NCI-H2081 treated with DMSO at 0.1 percent for 48 hours (cell line): ENCODE measurements around the gene ARL15.
A peak's percentile ranks its signal among the peaks of the same experiment; 100 is the strongest.
"Not testable (repeated sequence)": the region's sequence is repeated elsewhere in the genome, so short reads cannot be mapped to it uniquely, and the experiment has no call there.

Experiments
- DNase-seq: peaks from one replicate; lab custom pipeline; 2025; lab: John Stamatoyannopoulos, UW

The ARL15 gene

DNA sequence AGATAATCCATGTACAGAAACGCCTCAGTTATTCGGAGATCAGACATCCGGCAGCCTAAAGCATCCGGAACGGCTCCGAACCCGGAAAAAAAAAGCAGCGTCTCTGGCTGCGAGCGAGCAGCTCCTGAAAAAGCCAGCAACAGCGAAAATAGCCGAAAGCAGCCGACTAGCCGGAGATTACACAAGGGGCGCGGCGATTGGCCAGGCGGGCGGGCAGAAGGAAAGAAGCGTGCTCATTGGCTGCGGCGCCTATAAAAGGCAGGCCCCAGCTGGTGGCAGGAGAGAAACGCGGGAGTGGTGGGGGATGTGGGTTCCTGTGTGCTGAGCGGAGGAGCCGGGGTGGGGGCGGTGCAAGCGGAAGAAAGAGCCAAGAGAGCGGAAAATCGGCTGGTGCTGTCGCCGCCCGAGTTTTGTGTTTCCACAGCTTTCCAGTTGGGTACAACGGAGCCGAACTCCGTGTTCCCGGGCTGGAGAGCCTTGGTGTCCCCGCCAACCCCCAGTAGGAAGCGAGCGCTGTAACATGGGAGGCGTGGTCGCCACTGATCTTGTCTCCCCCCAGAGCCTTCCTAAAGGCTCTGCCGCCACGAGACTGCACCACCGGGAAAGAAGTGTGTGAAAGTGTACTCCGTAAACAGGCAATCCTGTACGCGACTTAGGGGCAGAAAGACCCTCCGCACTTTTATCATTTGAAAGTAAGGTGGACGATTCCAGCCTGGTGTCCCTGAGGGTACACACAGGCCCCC, at the start of gene ARL15:
ARL15 (minus strand) TSS at position 141 of the 743 bp plus-strand sequence.
- DNase-seq, result peak; percentile 91

DNA sequence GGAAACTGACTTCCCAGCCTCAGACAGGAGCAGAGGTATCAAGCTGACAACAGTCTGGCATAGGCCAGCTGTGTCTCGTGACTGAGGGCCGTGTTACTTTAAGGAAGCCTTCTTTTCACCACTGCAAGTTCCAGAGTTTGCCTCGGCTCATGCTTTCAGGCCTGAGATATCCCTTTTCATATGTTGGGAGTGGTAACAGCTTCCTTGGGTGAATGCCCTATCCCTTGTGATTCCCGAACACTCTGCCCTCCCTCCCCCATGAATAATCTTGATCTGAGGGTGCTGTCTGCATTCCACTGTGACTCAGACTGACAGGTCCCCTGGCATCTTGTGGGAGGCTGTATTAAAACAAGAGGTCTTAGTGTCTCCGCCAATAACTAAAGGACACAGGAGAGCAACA, 49.7 kb upstream of the ARL15 start:
- DNase-seq, result no peak

GRCh38 chr5:54357408-54358058, 47.2 kb upstream of the ARL15 start:
- DNase-seq, result no peak

DNA sequence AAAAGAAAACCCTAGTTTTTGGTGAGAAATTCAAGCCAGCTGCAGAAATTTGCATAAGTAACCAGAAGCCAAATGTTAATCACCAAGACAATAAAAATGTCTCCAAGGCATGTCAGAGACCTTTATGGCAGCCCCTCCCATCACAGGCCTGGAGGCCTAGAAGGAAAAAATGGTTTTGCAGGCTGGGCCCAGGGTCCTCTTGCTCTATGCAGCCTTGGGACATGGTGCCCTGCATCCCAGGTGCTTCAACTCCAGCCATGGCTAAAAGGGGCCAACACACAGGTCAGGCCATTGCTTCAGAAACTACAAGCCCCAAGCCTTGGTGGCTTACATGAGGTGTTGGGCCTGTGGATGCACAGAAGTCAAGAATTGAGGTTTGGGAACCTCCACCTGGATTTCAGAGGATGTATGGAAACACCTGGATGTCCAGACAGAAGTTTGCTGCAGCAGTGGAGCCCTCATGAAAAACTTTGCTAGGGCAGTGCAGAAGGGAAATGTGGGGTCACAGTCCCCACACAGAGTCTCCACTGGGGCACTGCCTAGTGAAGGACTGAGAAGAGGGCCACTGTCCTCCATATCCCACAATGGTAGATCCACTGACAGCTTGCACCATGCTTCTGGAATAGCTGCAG, 43.7 kb upstream of the ARL15 start:
- DNase-seq, result not testable (repeated sequence)

GRCh38 chr5:54352580-54352979, 42.2 kb upstream of the ARL15 start:
- DNase-seq, result not testable (repeated sequence)

DNA sequence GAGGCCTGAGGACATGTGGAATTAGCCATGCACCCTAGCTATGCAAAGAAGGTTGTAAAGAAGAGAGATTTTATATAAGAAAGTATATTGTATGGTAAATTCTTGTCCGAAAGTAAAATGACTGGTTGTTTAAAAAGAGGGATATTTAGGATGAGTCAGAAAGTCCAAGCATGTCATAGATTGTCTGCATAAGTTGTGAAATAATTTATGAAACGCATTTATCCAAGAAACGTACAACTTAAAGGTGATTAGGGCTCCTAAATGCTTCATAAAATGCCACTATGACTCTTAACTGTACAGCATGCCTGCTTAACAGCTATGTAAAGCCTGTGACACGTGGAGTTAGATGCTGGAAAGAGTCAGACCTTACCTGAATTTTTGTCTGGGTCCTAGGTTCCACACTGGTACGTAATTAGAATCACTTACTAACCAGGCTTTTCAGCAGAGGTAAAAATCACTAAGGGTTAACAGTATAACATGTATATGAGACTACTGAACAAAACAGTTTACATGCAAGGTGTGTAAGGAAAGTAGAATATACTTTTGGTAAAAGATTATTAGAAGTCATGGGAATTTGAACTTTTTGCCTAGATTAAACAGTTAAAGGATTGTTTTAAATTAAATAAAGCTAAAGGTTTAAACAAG, 37.0 kb upstream of the ARL15 start:
- DNase-seq, result no peak

DNA sequence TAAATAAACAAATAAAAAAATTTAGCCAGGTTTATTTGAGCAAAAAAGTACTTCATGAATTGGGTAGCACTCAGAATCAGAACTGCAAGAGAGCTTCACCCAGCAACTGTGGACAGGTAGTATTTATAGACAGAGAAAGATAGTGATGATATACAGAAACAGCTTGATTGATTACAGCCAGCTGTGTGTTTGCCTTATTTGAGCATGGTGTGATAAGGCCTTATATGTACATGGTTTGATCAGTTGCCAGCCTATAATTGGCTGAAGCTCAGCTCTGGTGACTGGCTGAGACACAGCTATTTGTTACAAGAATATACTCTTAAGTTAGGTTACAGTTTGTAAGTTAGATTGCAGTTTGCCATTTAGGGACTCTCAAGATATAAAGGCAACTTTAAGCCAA, 34.3 kb upstream of the ARL15 start:
- no peak for DNase-seq

DNA sequence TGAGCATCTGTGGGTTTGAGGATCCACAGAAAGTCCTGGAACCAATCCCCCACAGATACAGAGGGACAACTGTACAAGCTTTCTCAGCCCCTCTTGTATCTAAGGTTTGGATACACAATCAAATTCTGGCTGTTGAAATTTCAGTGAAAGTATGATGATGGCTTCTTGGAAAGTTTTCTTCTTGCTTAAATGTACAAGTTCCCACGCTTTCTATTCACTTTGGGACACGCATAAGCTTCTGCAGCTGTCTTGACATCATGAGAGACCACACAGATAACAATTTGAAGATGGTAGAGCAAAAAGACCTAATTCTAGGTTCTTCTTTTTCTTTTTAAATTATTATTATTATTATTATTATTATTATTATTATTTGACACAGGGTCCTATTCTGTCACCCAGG, 31.6 kb upstream of the ARL15 start:
- no peak for DNase-seq

- DNase-seq, result no peak
Measured at GRCh38 chr5:54337523-54337922, 27.1 kb upstream of the ARL15 start.

GRCh38 chr5:54332720-54333119, 22.3 kb upstream of the ARL15 start:
- no peak for DNase-seq

GRCh38 chr5:54329731-54330709, 19.6 kb upstream of the ARL15 start:
- no peak for DNase-seq

GRCh38 chr5:54326662-54327270, 16.4 kb upstream of the ARL15 start:
- DNase-seq, result no peak

DNA sequence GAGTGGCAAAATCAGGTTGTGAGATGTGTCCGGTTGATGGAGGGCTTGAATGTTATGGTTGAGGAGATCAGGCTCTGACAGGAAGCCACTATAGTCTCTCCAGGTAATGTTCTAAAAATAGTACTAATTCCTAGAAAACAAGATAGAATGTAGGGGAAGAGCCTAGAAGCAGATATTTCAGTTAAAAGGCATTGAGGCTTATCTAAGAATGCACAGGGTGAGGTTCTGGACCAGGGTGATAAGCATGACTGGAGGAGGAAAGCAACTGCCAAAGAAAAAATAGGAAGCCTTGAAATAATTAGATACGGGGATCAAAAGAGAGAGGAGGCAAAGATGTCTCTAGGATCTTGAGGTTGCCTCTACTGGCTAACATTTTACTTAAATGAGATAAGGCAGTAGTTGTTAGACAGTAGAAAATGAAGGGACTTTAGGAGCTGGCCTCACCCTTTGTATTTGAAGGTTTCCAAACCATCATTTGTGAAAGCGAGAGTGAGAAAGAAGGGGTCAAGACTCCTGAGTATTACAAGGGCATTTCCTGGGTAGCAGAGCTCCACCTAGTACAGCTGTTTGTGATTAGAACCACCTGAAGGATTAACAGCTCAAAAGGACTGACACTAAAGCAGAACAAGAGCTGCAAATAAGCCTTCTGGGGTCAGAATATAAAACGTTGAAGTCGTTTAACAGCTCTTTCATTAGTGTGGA, 15.4 kb upstream of the ARL15 start:
- no peak for DNase-seq

GRCh38 chr5:54325272-54325609, 14.9 kb upstream of the ARL15 start:
- DNase-seq, result no peak

DNA sequence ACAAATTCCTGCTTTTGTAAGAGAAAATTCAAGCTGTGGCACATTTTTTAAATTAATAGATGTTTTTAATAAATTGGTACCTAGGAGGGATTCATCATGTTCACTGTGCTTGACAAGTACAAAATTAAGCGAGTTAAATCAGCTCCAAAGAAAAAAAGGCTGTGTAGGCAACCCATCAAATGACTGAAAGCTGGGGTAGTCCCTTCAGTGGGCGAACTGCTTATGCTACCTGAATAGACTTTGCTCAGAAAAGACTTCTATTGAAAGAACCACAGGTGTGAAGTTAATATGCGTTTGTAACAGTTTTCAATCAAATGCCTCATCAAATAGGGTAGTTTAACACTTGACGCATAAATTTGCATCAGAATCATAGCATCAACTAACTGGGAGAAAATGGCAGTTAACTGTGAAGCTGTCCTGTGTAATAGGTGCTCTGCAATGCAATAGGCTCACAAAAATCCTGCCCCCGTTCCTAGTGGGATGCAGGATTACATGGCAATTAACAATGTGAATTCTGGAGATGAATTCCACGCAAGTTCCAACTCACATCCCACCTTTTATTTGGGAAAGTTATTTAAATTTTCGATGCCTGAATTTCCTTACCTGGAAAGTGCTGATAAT, 14.4 kb upstream of the ARL15 start:
- DNase-seq, result no peak

DNA sequence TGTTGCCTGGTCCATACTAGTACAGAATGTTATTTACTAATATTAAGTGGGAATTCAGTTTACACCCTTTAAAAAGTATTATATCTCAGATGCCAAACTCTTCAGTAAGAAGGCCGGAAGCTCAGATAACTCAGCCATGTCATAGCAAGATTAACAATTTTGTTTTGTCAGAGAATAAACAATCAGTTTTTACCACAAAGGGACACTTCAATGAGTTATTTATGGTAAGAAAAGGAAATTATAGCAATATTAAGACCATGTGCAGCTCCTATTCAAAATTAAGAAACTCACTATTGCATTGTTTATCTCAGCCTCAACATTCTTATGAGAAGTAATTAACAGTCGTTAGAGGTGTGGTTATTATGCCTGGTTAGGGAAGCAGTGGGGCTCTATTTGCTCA, 13.1 kb upstream of the ARL15 start:
- no peak for DNase-seq

DNA sequence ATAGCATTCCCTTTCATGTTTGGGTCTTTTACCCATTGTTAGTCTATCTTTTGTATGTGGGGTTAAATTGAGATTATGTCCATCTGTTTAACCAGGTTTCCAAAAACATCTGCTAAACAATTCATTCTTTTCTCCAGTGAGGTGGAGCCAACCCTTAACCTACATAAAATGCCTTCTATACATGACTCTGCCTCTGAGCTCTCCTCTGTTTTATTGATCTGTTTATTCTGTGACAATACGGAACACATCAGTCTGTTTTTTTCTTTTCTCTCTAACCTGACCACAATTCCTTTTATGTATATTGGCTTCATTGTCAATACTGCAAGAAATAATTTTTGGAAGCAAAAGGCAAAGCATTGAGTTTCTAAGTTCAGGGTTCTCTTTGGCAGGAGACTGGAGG, 9.9 kb upstream of the ARL15 start:
- DNase-seq, result no peak

- no peak for DNase-seq
Measured at GRCh38 chr5:54317511-54318260, 7.3 kb upstream of the ARL15 start.

DNA sequence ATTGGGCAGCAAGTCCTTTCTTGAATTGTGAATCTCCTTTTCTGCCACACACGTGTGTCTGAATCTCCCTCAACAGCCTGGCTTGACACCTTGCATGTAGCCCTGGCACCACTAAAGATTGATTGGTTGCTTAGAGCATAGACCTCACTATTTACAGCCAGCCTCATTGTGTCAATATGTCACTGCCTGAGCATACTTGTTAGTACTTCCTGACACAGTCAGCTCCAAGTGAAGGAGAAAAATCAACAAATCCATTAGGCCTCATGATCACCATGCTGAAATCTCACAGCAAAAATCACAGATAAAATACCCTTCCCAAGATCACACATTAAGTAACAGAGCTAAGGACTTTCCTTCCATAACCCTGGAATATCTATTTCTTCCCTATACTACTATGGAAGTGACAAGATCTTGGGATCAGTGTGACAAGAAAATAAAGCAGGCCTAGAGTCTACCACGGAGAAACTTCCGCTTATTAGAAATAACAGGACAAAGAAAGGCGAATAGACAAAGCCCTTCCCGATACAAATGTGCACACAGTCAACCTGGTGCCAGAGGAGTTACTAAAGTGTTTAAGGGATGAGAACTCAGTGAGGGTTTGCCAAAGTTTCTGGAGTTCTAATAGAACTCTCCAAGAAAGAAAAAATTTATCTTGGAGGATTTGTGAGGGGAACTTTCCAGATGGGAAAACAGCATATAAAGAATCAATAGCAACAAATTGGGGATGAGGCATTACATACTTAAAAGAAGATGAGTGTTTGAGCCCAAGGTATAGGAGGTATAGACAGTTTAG, 5.6 kb upstream of the ARL15 start:
- no peak for DNase-seq
